PFSK-1 (cell line): ENCODE data around the gene USH1C.

ENCODE experiments used
- FOXP2 ChIP-seq: optimal IDR thresholded peaks from 2 replicates; pipeline ENCODE3; 2011; ENCODE audit warnings: borderline replicate concordance, control low read depth, inconsistent platforms; ENCODE audit not compliant: insufficient read depth; ENCODE audit errors: extremely low read length, extremely low read depth
- POLR2AphosphoS5 ChIP-seq: IDR thresholded peaks from 2 replicates; pipeline ENCODE4 v1.6.1; 2012; ENCODE audit warnings: low read depth, mild to moderate bottlenecking, control low read depth, low read length, moderate library complexity
- SIN3A ChIP-seq: IDR thresholded peaks from 2 replicates; pipeline ENCODE4 v1.6.1; 2012; ENCODE audit warnings: mild to moderate bottlenecking, low read length, moderate library complexity, borderline replicate concordance; ENCODE audit not compliant: insufficient read depth
- TAF1 ChIP-seq: IDR thresholded peaks from 2 replicates; pipeline ENCODE4 v1.6.1; 2012; ENCODE audit warnings: low read length, control low read depth, borderline replicate concordance; ENCODE audit not compliant: insufficient read depth
- TF ChIP-seq, protein P1 (sequence below), 2 experiments: IDR thresholded peaks; 2 replicates each; pipeline versions ENCODE4 v1.6.1 to v1.8.0; 2011 to 2012; ENCODE audit warnings: low read depth in 2 of 2, low read length in 2 of 2, control low read depth in 1 of 2, inconsistent platforms in 1 of 2, mild to moderate bottlenecking in 1 of 2, moderate library complexity in 1 of 2; ENCODE audit not compliant: insufficient read depth in 1 of 2

The USH1C gene

DNA sequence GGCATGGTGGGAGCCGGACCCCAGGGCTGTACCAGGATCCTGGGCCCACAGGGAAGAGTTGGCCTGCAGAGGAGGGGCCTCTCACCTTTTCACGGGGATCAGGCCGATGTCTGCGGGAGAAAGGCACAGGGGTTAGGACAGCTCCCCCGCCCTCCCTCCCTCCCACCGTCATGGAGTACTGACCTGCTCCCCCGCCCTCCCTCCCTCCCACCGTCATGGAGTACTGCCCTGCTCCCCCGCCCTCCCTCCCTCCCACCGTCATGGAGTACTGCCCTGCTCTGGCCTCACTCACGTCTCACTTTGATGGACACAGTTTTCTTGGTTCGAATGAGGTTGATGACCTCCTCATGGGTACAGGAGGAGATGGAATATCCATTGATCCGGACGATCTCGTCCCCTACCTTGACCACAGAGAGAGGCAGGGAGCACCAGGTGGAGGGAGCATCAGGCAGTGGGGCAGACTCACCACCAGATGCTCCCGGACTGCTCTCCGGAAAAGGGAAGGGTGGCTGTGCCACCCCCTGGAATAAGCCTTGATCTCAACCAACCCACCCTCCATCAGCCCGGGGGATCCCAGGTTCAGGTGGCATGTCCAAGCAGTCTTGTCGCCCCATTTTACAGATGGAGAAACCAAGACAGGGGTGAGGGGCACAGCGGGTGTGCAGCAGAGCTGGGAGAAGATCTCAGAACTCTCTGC is 17.1 kb downstream of the USH1C start:
- TF ChIP-seq SIN3A (no peak), TAF1 (no peak), POLR2AphosphoS5 (no peak), FOXP2 (no peak)
- TF ChIP-seq, protein P1, sequence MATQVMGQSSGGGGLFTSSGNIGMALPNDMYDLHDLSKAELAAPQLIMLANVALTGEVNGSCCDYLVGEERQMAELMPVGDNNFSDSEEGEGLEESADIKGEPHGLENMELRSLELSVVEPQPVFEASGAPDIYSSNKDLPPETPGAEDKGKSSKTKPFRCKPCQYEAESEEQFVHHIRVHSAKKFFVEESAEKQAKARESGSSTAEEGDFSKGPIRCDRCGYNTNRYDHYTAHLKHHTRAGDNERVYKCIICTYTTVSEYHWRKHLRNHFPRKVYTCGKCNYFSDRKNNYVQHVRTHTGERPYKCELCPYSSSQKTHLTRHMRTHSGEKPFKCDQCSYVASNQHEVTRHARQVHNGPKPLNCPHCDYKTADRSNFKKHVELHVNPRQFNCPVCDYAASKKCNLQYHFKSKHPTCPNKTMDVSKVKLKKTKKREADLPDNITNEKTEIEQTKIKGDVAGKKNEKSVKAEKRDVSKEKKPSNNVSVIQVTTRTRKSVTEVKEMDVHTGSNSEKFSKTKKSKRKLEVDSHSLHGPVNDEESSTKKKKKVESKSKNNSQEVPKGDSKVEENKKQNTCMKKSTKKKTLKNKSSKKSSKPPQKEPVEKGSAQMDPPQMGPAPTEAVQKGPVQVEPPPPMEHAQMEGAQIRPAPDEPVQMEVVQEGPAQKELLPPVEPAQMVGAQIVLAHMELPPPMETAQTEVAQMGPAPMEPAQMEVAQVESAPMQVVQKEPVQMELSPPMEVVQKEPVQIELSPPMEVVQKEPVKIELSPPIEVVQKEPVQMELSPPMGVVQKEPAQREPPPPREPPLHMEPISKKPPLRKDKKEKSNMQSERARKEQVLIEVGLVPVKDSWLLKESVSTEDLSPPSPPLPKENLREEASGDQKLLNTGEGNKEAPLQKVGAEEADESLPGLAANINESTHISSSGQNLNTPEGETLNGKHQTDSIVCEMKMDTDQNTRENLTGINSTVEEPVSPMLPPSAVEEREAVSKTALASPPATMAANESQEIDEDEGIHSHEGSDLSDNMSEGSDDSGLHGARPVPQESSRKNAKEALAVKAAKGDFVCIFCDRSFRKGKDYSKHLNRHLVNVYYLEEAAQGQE (IDR thresholded peaks at IDR 0.05; ENCODE audit: insufficient read depth in 1 of 2, low read depth in 2 of 2, low read length in 2 of 2): no peak

- TF ChIP-seq FOXP2 (no peak), POLR2AphosphoS5 (no peak), SIN3A (no peak)
- TF ChIP-seq, protein P1 (IDR thresholded peaks at IDR 0.05; ENCODE audit: insufficient read depth in 1 of 2, low read depth in 2 of 2, low read length in 2 of 2): no peak
These were observed 17.9 kb downstream of the USH1C start for GRCh38 chr11:17526326-17526725.

- TF ChIP-seq SIN3A: no peak
These were observed 18.6 kb downstream of the USH1C start for GRCh38 chr11:17525570-17525969.

- TF ChIP-seq FOXP2: no peak
- no peak for TF ChIP-seq TAF1
- no peak for TF ChIP-seq SIN3A
- TF ChIP-seq, protein P1 (IDR thresholded peaks at IDR 0.05; ENCODE audit: insufficient read depth in 1 of 2, low read depth in 2 of 2, low read length in 2 of 2): no peak
- TF ChIP-seq POLR2AphosphoS5: no peak
These were observed 20.0 kb downstream of the USH1C start for GRCh38 chr11:17524221-17524620.

GRCh38 chr11:17522655-17523054 is 21.6 kb downstream of the USH1C start:
- TF ChIP-seq, protein P1 (IDR thresholded peaks at IDR 0.05; ENCODE audit: insufficient read depth in 1 of 2, low read depth in 2 of 2, low read length in 2 of 2): no peak
- TF ChIP-seq SIN3A (no peak), TAF1 (no peak), POLR2AphosphoS5 (no peak), FOXP2 (no peak)
